Measurements from ENCODE around the gene MOB2.
"Not testable (repeated sequence)": the region's sequence is repeated elsewhere in the genome, so short reads cannot be mapped to it uniquely, and the experiment has no call there.

MOB2 gene

GRCh38 chr11:1518301-1518700 is 31.7 kb upstream of the MOB2 start:
- DNase-seq (ENCODE audit: low spot score), result no peak

DNA sequence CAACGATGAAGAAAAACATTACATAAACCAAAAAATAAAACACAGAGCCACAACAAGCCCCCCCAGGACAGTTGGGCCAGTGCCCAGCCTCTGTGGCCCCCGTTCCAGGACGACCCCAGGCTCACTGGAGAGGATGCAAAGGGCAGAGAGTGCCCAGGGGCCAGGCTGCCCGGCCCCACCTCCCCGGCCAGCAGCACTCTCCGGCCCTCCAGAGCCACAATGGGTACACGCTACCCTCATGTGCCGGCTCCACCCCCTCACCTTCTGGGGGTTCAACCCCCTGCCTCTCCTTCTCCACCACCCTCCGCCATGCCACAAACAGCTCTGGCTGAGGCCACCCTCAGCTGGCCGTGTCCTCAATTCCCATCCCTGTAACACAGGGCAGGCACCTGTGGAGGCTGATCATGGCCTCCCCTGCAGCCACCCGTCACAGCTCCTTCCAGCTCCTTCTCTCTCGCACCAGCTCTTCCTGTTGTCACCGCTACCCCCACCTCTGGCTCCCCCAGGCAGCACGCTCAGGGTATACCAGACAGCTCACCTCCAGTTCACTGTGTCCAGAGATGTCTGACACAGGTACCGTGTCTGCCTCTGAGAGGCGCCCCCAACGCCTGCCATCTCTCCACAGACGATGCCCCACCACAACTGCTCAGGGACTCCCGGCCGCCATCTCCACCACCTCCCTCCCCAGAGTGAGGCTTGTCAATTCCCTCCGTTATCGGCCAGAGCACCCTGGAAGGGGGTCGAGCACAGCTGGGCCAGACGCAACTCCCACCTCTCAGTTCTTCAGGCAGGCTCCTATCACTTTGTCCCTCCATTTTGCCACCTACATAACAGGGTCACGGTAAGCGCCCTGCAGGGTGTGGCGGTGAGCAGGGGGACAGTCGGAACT is 30.8 kb upstream of the MOB2 start:
- DNase-seq (ENCODE audit: low spot score), result no peak

DNA sequence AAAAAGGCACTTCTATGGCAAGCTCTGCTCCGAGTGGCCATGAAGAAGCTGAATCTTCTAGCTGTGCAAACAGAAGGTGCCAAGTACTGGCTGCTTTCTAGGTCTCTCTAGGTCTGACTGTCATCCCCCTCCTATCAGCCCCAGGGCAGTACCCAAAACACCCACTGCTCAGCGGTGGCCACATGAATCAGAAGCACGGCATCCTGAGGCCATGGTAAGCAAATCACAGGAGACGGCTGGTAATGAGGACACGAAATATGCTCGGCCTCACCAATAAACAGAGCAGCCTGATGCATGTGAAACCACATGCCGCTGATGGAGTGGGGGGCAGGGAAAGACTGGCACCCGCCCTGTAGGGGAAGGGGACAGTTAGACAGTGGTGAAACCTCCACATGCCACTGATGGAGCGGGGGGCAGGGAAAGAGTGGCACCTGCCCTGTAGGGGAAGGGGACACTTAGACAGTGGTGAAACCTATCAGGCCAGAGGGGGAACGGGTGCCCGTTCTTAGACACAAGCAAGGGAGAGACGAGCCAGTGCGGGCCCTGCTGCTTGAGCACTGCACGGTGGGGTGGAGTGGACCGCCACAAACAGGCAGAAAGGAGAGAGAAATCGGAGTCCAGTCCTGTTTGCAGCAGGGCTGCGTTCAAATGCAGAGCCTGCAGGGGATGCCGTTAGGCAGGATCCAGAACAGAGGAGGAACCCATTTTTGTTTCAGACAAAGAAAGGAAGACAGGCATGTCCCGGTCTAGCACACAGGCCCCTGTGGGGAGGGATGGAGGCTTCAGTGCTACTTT is 29.9 kb upstream of the MOB2 start:
- DNase-seq (ENCODE audit: low spot score), result no peak

GRCh38 chr11:1515082-1516060 is 28.8 kb upstream of the MOB2 start:
- peak; percentile 53 for DNase-seq (ENCODE audit: low spot score)

- no peak for DNase-seq (ENCODE audit: low spot score)
Measured at GRCh38 chr11:1514336-1515061, 27.9 kb upstream of the MOB2 start.

- DNase-seq (ENCODE audit: low spot score), result no peak
Measured at GRCh38 chr11:1513326-1514296, 27.0 kb upstream of the MOB2 start.

DNA sequence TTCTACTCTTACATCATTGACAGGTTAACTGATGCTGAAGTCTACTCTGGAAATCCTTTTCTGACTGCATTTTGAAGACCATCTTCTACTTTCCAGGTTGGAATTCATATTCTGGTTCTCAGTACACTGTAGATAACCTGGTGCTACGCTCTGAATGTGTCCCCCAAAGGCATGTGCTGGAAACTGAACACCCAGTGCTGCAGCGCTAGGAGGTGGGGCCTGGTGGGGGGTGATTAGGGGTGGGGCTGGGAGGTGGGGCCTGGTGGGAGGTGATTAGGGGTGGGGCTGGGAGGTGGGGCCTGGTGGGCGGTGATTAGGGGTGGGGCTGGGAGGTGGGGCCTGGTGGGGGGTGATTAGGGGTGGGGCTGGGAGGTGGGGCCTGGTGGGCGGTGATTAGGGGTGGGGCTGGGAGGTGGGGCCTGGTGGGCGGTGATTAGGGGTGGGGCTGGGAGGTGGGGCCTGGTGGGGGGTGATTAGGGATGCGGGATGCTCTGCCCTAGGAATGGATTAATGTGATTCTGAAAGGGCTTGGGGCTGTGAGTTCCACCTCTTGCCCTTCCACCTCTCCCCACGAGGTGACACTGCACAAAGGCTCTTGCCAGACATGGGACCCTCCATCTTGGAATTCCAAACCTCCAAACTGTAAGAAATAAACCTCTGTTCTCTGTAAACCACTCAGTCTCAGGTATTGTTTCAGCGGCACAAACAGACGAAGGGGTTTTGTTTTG is 26.1 kb upstream of the MOB2 start:
- not testable (repeated sequence) for DNase-seq (ENCODE audit: low spot score)

GRCh38 chr11:1511937-1512496 is 25.4 kb upstream of the MOB2 start:
- DNase-seq (ENCODE audit: low spot score), result no peak

DNA sequence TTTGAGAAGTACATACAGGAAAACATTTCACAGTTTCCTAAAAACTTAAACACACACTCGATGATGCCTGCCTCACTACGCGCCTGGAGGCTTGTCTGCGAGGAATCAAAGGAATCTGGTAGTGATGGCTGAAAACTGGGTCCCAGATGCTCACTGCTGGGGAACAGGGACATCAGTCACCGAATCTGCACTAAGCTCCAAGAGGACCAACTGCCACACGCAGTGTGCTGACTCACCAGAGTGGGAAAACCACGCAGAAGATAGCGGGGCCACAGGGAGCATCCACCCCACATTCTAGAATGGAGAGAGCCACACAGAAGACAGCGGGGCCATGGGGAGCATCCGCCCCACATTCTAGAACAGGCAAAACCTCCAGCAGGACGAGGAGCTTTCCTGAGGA is 24.3 kb upstream of the MOB2 start:
- DNase-seq (ENCODE audit: low spot score), result no peak

GRCh38 chr11:1510351-1510750 is 23.8 kb upstream of the MOB2 start:
- not testable (repeated sequence) for DNase-seq (ENCODE audit: low spot score)

DNA sequence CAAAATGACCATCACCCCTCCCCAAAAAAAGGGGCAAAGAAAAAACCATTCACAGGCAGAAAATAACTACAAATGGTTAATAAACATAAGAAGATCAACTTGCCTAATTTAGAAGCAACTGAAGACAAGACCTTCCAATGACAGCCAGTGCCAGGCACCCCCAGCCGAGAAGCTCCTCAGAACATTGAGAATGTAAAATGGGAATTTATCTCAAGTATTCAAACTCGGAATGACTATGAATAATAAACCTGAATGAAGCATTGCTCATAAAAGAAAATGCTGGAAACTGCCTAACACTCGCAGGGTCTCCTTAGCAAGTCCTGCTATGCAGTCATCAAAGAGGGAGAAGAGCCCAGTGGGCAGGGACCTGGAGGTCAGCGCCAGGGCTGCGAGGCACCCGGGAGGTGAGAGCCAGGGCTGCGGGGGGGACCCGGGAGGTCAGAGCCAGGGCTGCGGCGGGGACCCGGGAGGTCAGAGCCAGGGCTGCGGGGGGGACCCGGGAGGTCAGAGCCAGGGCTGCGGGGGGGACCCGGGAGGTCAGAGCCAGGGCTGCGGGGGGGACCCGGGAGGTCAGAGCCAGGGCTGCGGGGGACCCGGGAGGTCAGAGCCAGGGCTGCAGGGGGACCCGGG is 23.2 kb upstream of the MOB2 start:
- DNase-seq (ENCODE audit: low spot score), result no peak

- no peak for DNase-seq (ENCODE audit: low spot score)
Measured at GRCh38 chr11:1508986-1509385, 22.4 kb upstream of the MOB2 start.

DNA sequence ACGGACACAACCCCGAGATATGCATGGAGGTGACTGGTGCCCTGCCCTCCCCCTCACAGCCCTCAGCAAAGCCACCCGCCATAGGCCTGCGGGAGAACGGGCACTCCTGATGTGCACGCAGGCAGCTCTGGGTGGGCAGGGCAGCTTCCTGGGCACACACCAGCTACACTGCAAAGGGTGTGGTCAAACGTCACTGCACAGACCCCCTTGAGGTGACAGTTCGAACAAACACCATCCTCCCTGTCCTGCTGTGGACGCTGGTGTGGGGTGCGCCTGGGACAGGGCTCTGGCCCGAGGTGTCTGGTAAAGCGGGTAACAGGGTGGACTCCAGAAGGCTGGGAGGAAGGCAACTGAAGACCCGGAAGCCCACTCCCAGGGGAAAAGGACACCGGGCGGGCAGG is 21.9 kb upstream of the MOB2 start:
- no peak for DNase-seq (ENCODE audit: low spot score)

DNA sequence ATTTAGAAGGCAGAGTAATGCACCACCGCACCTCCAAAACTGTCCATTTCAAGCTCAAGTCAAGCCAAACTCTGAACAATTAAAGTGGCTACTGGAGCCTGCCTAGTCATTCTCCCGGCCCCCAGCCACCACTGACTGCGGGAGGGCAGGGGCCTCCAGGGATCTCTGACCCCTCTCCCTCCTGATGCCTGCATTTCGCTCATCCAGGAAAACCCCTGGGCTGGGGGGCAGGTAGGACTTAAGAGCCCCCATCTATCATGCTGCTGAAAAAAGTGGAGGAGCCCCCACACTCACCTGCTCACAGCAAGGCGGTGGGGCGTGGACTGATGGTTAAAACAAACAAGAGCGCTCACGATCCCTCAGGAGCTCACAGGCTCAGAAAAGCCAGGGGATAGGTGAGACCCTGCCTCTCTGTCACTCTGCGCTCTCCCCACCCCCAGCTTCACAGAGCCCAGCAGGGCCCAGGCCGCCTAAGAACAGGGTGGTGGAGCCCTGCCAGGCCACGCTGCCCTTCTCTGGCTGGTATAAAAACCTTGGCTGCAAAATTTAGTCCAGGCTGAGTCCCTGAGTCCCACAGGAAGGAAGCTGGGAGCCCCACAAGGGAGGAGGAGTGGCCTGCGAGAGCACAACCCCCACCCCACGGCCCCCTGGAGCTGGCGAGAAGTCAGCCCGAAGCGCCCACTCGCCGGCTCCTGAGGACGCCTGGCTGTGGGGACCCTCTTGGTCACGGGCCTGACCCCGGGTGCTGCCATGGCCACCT is 21.0 kb upstream of the MOB2 start:
- DNase-seq (ENCODE audit: low spot score), result no peak

- no peak for DNase-seq (ENCODE audit: low spot score)
Measured at GRCh38 chr11:1506981-1507380, 20.4 kb upstream of the MOB2 start.

DNA sequence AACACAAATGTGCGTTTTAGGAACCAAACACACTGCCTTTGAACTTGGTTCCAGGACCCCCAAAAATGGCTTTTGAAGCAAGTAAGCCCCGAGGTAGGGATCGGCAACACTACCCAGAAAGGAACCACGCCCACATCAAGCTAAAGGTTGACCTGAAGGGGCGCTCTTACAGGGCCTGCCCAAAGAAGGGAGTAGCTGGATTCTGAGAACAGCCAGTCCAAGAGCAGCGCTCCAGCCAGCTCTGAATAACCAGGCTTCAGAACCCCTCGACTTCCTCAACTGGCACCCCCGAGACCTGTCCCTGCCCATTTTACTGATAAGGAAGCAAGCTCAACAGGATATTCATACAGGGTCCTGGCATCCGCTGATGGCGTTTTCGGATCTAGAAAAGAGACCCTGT is 18.9 kb upstream of the MOB2 start:
- no peak for DNase-seq (ENCODE audit: low spot score)

- DNase-seq (ENCODE audit: low spot score), result no peak
Measured at GRCh38 chr11:1504581-1505290, 18.2 kb upstream of the MOB2 start.
